NB4 (cell line): ENCODE results near the gene HENMT1.
A peak's percentile ranks its signal among the peaks of the same experiment; 100 is the strongest.
"Not testable (repeated sequence)": the region's sequence is repeated elsewhere in the genome, so short reads cannot be mapped to it uniquely, and the experiment has no call there.

Experiments
- DNase-seq: peaks from one replicate; pipeline ENCODE4 v3.0.0; 2010; ENCODE audit warnings: low read depth
- H3K4me3 ChIP-seq: one replicate; pipeline ENCODE4 v1.5.1; 2011; ENCODE audit warnings: mild to moderate bottlenecking, low read depth, low read length, moderate library complexity
- MYC ChIP-seq: IDR thresholded peaks from 2 replicates; pipeline ENCODE4 v1.6.1; 2011; ENCODE audit warnings: low read depth, low read length
- POLR2A ChIP-seq: IDR thresholded peaks from 2 replicates; pipeline ENCODE4 v1.6.1; 2011; ENCODE audit warnings: mild to moderate bottlenecking; ENCODE audit not compliant: insufficient read length; ENCODE audit errors: extremely low read depth
- TF ChIP-seq, protein P1 (sequence below): IDR thresholded peaks from 2 replicates; pipeline ENCODE4 v1.6.1; 2011; ENCODE audit warnings: low read depth, low read length
- TF ChIP-seq, protein P2 (sequence below): IDR thresholded peaks from one replicate; pipeline ENCODE4 v1.5.1; 2012; ENCODE audit warnings: low read depth, low read length

The HENMT1 gene

GRCh38 chr1:108646265-108646647, 14.6 kb downstream of the HENMT1 start:
- peak overlapping the region; percentile 17 for H3K4me3 ChIP-seq
- no peak for DNase-seq
- TF ChIP-seq, protein P1, sequence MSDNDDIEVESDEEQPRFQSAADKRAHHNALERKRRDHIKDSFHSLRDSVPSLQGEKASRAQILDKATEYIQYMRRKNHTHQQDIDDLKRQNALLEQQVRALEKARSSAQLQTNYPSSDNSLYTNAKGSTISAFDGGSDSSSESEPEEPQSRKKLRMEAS = no peak

DNA sequence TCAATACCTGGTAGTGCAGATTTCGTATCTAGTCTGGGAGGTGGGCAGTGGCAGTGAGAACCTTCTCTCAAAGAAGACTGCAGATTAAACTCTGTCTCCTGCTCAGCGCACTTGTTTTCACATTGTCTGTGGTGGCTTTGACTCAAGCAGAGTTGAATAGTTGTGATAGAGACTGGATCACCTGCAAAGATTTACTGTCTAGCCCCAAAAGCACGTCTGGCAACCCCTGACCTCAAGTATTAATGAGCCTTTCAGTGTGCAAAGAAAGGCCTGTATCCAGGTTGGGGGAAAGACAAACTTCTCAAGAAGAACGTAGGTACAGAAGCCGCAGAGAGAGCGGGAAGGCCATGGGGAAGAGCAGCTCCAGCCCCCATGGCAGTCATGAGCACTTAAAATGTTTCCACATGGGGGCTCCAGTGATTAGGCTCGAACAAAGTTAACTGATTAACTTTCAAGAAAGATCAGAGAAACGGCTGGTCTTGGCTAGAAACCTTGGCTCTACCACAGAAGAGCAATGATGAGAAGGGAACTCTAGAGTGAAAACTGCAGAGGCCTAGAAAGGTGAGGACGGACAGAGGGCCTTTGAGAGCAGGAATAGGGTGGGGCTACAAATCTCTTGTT, 15.2 kb downstream of the HENMT1 start:
- peak; percentile 43 for DNase-seq
- peak overlapping the region; percentile 17 for H3K4me3 ChIP-seq
- TF ChIP-seq, protein P2, sequence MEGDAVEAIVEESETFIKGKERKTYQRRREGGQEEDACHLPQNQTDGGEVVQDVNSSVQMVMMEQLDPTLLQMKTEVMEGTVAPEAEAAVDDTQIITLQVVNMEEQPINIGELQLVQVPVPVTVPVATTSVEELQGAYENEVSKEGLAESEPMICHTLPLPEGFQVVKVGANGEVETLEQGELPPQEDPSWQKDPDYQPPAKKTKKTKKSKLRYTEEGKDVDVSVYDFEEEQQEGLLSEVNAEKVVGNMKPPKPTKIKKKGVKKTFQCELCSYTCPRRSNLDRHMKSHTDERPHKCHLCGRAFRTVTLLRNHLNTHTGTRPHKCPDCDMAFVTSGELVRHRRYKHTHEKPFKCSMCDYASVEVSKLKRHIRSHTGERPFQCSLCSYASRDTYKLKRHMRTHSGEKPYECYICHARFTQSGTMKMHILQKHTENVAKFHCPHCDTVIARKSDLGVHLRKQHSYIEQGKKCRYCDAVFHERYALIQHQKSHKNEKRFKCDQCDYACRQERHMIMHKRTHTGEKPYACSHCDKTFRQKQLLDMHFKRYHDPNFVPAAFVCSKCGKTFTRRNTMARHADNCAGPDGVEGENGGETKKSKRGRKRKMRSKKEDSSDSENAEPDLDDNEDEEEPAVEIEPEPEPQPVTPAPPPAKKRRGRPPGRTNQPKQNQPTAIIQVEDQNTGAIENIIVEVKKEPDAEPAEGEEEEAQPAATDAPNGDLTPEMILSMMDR = no peak

- DNase-seq = no peak
- no peak overlapping the region for H3K4me3 ChIP-seq
- TF ChIP-seq, protein P2 = no peak
- TF ChIP-seq, protein P1 = no peak
- TF ChIP-seq MYC = no peak
- no peak for TF ChIP-seq POLR2A
Observed at GRCh38 chr1:108644984-108645383, 15.9 kb downstream of the HENMT1 start.

GRCh38 chr1:108643492-108644335, 17.2 kb downstream of the HENMT1 start:
- TF ChIP-seq POLR2A (no peak), MYC (no peak)
- TF ChIP-seq, protein P2 = no peak
- TF ChIP-seq, protein P1 = no peak
- DNase-seq = peak; percentile 81

DNA sequence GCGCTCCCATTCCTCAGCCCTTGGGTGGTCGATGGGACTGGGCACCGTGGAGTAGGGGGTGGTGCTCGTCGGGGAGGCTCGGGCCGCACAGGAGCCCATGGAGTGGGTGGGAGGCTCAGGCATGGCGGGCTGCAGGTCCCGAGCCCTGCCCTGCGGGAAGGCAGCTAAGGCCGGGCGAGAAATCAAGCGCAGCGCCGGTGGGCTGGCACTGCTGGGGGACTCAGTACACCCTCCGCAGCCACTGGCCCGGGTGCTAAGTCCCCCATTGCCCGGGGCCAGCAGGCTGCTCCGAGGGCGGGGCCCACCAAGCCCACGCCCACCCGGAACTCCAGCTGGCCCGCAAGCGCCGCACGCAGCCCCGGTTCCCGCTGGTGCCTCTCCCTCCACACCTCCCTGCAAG, 20.0 kb downstream of the HENMT1 start:
- H3K4me3 ChIP-seq, DNase-seq: not testable (repeated sequence)

More at GRCh38 chr1:108643492-108644335, 17.2 kb downstream of the HENMT1 start:
- no peak overlapping the region for H3K4me3 ChIP-seq

GRCh38 chr1:108639899-108640560, 20.9 kb downstream of the HENMT1 start:
- TF ChIP-seq, protein P1 = no peak
- TF ChIP-seq POLR2A = no peak
- no peak for TF ChIP-seq MYC
- TF ChIP-seq, protein P2 = no peak
- no peak for DNase-seq
- H3K4me3 ChIP-seq = no peak overlapping the region
